ENCODE data around the gene SLC39A11.
"Not testable (repeated sequence)": the region's sequence is repeated elsewhere in the genome, so short reads cannot be mapped to it uniquely, and the experiment has no call there.

Gene SLC39A11

DNA sequence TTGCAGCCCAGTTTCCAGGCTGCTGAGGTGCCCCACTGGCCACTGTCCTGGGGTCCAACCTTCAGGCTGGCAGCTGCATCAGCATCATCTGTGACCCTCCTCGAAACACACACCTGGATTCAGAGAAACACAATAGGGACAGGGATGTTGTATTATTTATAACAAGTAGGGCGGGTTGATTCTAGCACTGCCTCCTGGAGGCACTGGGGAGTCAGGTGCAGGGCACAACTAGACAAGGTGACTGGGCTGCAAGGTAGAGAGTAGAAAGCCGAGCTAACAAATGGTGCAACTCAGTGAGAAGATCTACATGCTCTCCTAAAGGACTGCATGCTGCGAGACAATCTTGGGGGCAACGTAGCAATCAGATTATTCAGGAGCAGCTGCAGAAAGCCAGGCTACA, 317.3 kb downstream of the SLC39A11 start:
- no peak for DNase-seq

DNA sequence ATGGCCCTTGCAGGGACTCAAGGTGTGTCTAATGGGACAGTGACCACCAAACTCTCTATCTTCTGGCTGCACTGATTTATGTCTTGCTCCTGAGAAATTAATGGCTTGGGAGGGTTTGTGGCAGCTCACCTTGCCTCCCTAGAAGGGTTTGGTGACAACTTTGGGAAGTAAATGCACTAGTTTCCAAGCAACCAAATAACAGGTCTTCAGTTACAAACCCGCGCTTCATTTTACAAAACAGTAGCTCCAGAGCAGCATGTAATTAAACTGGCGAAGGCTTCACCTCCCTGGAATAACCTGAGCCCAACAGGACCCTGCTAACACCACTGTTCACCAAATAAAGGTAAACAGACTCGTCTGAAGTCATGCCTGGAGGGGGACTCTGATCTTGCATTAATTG, 318.3 kb downstream of the SLC39A11 start:
- DNase-seq: no peak

DNA sequence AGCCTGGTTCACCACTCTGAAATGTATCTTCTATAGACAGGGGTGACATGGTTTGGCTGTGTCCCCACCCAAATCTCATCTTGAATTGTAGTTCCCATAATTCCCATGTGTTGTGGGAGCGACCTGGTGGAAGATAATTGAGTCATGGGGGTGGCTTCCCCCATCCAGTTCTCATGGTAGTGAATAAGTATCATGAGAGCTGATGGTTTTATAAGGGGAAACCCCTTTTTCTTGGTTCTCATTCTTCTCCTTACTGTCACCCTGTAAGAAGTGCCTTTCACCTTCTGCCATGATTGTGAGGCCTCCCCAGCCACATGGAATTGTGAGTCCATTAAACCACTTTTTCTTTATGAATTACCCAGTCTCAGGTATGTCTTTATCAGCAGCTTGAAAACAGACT, 319.3 kb downstream of the SLC39A11 start:
- DNase-seq: not testable (repeated sequence)

DNA sequence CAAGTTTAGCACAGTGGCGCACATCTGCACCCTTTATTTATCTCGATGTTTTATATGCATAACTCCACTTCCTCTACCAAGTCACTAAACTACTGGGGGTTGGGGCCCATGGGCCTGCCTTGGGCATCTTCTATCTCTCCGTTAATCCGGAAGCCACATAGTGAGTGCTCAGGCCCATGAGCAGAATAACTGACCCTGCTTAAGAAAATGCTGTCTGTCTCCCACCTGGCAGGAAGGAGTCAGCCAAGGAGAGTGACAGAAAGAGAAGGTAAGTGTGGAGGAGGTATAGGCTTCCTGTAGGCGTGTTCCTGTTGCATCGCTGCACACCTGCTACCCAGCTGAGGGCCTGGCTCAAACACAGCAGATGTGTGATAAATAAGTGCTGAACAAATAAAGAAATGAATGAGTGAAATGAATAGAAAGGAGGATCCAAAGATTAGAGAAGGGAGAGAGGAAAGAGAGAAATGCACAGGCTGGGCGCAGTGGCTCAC, 320.1 kb downstream of the SLC39A11 start:
- DNase-seq: no peak

DNA sequence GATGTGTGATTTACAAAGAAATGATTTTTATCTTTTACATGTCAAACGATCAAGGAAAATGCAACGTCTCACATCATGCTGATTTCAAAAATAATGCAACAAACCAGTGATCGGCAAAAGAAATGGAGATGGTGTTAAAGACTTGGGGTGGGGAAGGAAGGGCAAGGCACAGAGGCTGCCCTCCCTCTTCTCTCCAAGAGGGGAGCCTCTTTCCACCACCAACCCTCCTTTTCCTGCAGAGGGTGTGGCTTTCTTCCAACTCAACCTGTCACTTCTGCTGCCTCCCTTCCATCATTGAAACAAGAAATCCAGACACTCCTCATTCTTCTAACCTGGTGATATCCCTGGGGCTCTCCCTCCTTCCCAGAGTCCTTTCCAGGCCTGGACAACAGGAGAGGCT, 320.8 kb downstream of the SLC39A11 start:
- DNase-seq: no peak

DNA sequence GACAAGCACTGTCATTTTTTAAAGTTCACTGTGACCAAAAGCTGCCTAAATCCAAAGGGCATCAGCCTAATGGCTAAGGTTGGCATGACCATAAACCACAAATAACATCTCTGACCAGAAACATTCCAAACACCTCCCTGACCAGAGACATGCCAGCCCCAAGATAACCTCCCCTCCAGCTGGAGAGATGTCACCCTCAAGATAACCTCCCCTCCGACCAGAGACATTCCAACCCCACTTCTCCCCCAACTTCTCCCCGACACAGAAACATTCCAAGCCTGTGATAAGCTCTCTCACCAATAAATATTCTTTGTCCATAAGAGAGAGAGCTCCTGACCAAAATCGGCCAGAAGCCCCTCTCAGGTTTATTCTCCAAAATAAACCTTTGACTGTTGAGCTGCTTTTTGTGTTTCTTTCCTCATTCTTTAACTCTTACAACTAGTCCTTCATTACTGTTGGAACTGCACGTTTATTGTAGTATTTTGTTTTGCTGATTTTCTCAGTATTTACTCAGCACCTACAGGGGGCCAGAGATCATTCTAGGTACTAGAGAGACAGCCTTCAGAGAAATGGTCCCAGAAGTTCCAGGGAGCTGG, 325.6 kb downstream of the SLC39A11 start:
- no peak for DNase-seq

DNA sequence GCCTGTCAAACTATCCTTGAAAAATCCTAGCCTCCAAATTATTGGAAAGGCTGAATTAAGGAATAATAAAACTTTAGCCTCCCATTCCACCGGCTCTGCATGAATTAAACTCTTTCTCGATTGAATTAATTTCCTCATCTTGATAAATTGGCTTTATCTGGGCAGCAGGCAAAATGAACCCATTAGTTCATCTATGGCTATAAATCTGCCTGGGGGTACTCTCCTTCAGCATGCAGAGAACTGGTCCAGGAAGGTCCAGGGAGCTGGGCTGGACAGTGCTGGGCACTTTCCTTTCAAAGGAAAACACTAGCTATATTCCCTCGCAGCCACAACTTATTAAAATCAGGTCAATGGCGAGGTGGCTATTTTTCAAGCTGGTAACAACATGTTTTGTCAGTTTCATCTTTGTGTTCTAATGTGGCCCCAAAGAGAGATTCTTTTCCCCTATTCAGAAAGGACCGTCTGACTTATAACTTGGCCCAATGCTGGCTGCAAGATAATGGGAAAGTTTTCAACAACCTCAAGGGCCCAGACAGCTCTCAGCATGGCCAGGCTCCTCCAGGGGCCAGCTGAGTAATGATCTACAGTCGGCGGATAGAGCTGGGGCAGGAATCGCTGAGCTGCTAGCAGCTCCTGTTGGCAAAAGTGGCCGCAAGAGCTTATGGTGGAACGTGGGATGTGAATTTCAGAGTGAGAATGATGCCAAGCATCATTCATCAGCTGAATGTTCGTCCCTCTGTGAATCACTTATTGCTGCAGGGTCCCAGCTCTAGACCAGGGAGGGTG, 326.9 kb downstream of the SLC39A11 start:
- no peak for DNase-seq

DNA sequence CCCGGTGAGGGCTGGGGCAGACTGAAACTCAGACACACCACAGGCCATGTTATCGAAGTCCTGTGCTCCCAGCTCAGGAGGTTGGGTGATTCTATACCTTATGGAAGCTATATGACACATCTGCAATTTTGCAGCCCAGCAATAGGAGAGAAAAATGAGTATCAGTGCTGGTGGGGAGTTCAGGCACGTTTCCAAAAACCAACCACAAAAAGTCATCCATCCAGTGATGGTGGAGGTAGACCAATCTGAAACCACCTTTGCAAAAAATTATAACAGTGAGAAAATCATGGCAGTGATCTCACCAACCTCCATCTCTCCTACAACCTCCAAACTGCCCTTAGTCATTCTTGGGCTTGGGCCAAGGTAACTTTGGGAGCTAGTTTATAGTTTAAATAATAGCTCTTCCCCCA, 327.9 kb downstream of the SLC39A11 start:
- no peak for DNase-seq

DNA sequence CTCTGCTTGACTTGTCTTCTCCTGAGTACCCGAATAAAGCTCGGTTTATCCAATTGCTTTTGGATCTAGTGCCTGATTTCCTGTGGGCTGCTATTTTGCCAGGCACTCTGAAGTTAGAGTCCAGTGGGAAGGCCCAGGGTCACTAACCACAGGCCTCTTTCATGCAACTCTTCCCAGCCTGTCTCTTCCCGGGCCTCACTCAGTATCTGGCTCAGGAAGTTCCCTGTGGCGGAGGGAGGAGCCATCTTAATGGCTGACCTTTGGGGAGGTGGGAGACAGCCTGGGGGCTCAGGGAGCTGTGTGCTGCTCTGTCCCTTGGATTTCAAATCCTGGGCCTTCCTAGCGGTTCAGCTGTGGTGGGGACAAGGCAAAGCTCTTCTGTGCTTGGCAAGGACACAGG, 328.5 kb downstream of the SLC39A11 start:
- no peak for DNase-seq

DNA sequence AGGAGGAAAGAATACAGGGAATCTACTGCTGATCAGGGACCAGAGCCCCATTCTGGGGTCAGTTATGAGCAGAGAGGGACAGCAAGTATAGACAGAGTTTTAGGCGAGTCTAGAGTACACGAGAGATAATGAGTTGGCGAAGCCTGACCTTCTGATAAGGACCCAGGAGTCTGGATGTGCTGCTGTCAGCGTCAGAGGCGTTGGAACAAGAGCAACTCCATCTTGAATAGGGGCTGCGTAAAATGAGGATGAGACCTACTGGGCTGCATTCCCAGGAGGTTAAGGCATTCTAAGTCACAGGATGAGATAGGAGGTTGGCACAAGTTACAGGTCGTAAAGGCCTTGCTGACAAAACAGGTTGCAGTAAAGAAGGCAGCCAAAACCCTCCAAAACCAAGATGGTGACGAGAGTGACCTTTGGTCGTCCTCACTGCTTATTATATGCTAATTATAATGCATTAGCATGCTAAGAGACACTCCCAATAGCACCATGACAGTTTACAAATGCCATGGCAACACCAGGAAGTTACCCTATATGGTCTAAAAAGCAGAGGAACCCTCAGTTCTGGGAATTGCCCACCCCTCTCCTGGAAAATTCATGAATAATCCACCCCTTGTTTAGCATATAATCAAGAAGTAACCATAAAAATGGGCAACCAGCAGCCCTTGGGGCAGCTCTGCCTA, 330.5 kb downstream of the SLC39A11 start:
- not testable (repeated sequence) for DNase-seq

DNA sequence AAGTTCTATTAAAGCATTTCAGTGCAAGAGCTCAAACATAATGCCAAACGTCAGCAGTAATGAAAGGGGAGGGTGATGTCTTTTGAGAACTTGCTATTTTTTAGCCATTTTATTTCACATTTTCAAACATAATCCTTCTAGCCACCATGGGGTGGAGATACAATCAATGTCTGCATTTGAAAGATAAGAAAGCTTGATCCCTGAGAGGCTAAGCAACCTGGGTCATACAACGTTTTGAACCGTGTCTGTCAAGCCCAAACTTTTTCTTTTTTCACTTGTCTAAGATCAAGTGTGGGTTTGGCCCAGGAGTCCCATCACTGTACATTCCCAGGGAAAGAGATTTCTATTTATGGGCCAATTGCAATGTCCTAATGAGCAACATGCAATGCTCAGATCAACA, 331.1 kb downstream of the SLC39A11 start:
- DNase-seq: no peak

DNA sequence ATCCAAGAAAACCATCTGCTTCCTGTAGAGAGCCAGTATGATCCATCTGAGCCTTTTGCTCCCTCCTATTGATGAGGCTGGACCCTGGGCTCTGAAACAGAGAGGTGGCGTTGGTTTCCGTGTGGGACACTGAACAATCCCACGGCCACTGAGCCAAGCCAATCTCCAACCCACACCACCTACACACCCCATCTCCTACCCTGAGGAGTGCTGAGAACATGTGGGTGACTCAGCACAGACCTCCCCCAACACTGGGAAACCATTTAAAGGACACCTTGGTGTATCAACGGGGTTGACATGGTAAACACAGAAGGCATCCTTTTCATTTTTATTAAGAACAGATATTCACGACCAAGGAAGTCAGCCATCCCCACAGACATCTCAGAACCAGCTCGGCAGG, 332.1 kb downstream of the SLC39A11 start:
- DNase-seq: no peak

DNA sequence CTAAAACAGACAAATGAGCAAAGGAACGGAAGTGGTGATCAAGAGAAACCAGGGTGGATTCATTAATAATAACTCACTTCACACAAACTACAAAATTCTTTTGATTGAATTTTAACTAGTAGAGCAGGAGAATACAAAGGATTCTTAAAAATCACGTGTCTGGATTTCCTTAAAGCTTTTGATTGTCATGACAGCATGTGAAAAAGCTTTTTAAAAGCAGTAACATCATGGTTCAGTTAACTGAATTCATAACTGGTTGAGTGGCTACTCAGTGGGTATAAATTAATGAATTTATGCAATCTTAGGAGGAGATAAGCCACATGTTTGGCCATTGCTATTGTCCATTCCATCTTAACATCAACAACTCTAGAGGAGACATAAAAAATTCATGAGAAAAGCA, 333.2 kb downstream of the SLC39A11 start:
- DNase-seq: no peak

DNA sequence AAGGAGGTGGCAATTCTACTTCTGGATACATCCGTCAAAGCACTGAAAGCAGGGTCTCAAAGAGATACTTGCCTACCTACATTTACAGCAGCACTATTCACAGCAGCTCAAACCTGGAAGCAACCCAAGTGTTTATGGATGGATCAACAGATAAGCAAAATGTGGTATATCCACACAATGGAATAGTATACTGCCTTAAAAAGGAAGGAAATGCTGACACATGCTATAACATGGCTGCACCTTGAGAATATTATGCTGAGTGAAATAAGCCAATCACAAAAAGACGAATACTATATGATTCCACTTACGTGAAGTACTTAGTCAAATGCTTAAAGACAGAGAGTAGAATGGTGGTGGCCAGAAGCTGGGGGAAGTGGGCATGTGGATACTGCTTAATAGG, 336.2 kb downstream of the SLC39A11 start:
- DNase-seq: no peak

DNA sequence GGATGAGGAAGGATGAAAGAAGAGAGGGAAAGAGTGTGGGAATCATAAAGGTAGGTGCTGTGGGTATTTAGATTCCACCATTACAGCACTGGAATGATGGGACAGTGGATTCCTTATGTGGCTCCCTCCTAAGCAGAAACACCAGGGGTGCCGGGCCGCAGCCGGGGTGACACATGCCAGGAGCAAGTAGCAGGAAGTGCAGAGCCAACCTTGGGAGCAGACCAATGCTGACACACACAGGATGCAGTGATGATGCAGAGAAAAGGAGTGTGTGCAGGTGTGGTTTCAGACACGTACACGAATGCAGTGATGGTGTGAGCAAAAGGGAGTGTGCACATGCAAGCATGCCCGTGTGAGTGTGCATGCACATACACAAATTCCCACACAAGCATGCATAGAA, 338.0 kb downstream of the SLC39A11 start:
- no peak for DNase-seq

DNA sequence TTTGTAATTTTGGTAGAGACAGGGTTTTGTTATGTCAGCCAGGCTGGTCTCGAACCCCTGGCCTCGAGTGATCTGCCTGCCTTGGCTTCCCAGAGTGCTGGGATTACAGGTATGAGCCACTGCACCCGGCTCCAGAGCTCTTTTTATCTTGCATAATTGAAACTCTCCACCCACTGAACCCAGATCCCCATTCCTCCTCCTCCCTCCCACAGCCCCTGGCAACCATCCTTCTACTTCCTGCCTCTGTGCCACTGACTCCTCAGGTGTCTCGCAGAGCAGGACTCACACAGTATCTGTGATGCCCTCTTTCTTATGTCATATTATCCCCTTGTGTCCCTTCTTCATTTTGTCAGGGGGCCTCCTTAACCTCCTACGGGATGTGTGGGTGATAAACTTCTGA, 340.7 kb downstream of the SLC39A11 start:
- no peak for DNase-seq

DNA sequence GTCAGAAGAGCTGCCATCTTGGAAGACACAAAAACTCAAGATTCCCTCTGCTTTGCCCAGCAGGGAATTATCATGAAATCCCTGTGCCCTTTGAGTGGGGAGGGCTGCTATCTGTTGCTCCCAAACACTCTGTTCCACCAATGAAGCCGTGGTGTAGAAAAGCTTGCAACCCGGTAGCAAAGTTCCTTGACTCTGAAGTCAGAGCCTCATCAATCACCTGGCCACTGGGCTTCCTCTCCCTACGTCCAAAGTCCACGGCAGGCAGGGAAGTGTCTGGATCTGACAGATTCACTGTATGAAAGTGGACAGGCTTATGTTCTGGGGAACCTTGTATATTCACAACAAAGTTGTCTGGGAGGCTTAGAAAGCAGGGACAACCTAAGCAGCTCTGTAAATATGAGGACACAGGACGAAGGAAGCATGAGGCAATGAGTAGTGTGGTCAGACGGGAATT, 343.3 kb downstream of the SLC39A11 start:
- DNase-seq: no peak

DNA sequence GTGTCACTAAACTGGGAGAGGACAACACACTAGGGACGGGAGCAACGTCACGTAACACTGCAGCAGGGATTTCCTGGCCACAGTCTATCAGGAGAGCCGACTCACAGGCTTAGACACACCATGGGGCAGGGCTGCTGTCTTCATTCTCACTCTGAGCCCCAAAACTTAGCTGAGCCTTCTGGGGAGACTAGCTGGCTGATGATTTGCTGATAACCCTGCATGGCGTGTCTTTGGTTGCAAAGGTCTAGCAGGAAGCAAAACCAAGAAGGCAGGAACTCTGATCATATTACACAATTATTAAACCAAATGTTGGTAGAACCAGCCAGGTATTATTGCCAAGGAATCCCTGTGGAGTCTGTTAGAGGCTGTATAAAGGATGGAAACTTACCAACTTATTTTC, 345.0 kb downstream of the SLC39A11 start:
- no peak for DNase-seq

DNA sequence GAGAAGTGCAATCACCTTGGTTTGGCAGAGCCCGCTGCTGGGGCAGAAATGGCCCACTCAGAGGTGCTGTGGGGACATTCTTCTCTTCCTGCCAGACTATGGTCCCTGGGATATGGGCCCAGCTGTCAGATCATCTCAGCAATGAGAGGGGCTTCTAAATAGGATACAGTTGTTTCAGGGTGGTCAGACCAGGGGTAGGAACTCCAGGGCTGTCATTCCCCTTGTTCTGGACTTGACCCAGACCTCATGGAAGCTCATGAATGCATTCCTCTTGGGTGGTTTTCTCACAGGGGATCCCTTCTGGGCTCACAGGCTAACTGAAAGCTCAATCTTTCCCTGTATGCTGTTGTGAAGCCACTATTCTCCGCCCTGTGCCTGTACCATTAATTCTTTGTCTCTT, 347.2 kb downstream of the SLC39A11 start:
- no peak for DNase-seq

DNA sequence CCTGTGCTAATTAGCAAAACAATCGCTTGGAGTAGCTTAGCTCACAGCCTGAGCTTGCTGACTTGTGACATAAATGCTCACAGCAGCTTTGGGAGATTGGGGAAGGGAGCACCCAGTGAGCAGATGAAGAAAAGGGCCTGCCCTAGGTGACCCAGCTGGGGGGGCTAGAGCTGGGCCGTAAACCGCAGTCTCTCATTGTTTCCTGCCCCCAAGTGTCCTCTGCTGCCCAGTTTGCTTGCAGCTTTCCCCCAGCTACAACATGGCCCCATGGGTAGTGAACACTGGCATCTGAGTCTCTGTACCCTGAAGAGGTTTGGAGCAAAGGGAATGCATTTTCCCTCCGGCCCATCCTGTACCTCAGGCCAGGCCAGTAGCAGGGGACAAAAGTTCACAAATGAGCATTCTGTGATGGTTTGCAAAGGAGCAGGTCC, 349.4 kb downstream of the SLC39A11 start:
- DNase-seq: no peak

DNA sequence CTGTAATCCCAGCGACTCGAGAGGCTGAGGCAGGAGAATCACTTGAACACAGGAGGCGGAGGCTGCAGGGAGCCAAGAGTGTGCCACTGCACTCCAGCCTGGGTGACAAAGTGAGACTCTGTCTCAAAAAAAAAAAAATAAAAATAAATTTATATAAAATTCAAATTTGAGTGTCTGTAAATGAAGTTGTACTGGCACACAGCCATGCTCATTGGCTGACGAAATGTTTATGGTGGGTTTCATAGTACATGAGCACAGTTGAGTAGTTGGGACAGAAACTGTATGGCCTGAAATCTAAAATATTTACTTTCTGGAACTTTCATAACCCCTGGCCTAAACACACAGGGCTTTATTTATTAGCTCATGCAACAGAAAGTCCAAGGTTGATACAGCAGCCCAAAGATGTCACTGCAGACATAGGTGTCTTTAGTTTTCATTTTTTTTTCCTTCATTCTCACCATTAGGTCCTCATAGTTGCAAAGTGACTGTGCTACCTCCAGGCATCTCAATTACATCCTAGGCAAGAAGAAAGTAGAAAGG, 355.3 kb downstream of the SLC39A11 start:
- DNase-seq: no peak

DNA sequence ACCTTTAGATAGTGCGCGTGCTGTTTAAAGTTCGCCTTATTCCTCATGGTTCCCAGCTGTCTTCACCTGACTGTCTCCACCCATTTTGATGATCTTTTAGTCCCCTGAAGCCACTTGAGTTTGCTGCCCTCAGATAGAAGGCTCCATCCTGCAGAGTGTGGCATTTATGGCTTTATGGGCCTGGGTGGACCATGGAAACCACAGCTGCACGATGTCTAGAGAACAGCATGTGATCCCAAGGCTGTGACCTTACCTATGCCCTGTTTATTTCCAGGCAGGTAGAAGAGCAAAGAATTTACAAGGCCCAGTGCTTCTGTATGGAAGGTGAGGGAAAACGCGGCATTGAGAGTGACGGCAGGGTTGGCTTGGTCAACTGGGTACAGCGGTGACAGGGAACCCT, 356.9 kb downstream of the SLC39A11 start:
- no peak for DNase-seq

DNA sequence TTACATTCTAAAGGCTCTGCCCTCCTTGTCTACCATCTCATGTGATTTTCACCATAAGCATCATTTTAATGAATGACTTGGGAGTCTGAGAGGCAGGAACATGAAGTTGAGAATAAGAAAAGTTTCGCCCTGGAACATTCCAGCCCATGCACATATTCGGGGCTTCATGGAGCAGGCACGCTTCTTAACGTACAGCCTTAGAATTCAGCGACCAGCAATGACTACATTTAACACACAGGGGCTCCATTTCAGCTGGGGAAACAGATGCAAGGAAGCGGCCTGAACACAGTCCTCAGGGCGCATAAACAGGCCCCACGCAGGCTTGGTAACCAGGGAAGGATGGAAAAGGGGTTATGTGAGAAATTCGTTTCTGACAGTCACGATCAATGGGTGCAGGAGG, 357.4 kb downstream of the SLC39A11 start:
- no peak for DNase-seq

DNA sequence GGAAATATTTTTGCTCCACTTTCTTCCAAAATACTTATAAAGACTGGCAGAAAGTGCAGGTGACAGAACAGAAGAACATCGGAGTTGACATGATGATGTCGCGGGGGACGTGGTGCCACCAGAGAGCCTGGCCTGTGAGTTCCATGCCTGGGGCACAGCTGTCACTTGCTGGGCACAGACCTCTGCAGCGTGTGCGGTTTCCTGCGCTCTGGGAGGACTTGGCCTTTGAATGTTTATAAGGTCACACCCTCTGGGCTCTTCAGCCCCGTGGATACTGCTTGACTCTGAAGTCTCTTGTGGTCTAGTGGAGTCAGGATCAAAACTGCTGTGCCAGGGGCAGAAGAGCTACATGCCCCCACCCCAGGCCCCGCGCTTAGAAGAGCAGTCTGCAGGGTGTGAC, 357.9 kb downstream of the SLC39A11 start:
- DNase-seq: no peak
